Measurements from ENCODE around the gene DMXL2.
A peak's percentile ranks its signal among the peaks of the same experiment; 100 is the strongest.

Gene DMXL2

DNA sequence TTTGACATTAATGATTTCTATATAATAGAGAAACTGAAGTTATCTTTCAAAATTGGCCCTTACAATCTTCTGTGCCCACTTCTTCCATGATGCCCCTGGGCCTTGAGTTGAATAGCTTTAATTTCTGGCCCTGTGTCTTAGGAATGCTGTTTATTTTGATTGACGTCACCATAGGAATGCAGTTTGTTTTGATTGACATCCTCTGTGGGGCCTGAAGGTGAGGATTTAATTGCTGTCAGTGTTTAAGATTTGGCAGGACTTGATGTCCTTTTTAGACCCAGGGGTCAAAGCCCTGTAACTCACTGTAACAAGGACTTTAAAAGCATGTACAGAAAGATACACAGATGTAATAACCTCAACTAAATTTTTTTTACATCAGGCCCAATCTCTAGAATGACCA lies 197.8 kb downstream of the DMXL2 start:
- TF ChIP-seq, protein P1, sequence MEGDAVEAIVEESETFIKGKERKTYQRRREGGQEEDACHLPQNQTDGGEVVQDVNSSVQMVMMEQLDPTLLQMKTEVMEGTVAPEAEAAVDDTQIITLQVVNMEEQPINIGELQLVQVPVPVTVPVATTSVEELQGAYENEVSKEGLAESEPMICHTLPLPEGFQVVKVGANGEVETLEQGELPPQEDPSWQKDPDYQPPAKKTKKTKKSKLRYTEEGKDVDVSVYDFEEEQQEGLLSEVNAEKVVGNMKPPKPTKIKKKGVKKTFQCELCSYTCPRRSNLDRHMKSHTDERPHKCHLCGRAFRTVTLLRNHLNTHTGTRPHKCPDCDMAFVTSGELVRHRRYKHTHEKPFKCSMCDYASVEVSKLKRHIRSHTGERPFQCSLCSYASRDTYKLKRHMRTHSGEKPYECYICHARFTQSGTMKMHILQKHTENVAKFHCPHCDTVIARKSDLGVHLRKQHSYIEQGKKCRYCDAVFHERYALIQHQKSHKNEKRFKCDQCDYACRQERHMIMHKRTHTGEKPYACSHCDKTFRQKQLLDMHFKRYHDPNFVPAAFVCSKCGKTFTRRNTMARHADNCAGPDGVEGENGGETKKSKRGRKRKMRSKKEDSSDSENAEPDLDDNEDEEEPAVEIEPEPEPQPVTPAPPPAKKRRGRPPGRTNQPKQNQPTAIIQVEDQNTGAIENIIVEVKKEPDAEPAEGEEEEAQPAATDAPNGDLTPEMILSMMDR (IDR thresholded peaks at IDR 0.05) = no peak

DNA sequence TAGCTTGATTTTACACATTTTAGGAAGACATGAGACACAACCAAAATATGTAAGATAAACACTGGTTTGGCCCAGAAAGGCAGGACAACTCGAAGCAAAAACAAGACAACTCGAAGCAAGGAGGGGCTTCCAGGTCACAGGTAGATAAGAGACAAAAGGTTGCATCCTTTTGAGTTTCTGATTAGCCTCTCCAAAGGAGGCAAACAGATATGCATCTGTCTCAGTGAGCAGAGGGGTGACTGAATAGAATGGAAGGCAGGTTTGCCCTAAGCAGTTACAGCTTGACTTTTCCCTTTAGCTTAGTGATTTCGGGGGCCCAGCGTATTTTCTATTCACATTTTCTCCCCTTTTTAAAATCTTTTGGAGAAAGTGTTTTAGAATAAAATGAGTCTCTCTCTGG lies 206.4 kb downstream of the DMXL2 start:
- TF ChIP-seq, protein P1 (IDR thresholded peaks at IDR 0.05) = no peak

DNA sequence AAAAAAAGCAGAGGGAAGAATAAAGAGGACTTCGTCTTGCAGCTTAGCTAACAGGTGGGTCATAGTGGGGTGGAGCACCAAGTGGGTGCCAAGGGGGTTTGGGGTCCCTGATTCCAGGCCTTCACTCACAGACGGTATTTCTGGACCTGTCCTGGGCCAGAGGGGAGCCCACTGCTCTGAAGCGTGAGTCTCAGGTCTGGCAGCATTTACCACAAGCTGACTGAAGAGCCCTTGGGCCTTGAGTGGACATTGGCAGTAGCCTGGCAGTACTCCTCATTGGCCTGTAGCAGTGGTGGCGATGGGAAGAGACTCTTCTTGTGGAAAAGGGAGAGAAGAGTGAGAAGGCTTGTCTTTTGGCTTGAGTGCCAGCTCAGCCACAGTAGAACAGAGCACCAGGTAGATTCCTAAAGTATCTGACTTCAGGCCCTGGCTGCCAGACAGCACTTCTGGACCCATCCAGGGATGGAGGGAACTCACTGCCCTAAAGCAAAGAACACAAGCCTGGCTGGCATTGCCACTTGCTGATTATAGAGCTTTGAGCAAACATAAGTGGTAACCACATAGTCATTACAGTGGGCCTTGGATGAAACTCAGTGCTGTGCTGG lies 208.2 kb downstream of the DMXL2 start:
- TF ChIP-seq, protein P1 (IDR thresholded peaks at IDR 0.05) = no peak

DNA sequence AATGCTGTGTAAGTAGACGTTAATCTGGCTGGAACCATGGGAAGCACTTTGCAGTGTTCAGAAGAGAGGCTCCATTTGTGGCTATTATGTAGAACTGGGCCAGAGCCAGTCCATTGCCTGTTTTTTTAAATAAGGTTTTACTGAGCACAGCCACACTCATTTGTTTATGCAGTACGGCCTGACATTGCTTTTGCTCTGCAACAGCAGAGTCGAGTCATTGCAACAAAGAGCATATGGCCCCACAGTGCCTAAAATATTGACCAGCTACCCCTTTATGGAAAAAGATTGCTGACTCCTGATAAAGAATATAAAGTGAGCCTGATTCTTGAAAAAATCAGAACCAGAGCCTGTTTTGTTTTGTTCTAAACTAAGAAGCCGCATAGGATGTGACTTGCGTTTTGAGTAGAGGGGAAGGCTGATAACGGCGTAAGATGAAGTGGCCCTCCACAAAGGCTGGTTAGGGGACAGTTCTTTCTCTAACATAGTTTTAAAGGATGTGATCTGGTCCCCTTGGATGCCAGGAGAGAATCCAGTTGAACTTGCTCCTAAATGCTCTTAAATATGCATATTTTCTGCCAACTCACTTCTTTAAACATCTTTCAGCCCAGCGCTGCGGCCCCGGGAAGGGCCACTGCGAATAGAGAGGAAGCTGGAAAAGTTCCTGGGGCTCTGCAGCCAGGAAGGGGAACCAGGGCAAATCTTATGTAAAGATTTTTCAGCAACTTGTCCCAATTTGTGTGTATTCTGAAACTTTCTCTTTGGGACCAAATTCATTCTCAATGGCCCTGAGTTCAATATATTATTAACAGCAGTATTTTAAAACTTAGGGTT lies 216.7 kb downstream of the DMXL2 start:
- TF ChIP-seq, protein P1 (IDR thresholded peaks at IDR 0.05) = no peak

DNA sequence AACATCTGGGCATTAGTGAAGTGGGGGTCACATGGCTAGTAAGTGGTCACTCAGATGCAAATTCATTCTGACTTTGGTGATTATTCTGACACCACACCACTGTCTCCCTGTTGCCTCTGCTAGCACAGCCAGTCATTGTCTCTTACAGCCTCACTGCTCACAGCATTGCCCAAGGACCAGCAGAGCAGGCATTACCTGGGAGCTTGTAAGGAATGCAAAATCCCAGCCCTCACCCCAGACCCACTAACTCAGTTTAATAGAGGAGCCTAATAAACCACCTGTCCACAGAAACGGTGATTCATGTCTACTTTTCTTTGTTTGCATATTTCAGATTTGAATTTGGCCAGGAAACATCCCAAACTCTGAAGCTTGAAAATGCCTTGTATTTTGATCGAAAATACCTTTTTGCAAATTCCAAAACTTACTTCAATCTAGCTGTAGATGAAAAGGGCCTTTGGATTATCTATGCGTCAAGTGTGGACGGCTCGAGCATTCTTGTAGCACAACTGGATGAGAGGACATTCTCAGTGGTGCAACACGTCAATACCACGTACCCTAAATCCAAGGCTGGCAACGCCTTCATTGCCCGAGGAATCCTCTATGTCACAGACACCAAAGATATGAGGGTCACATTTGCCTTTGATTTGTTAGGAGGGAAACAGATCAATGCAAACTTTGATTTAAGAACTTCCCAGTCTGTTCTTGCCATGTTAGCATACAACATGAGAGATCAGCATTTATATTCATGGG lies 218.4 kb downstream of the DMXL2 start:
- TF ChIP-seq, protein P1 (IDR thresholded peaks at IDR 0.05) = no peak

DNA sequence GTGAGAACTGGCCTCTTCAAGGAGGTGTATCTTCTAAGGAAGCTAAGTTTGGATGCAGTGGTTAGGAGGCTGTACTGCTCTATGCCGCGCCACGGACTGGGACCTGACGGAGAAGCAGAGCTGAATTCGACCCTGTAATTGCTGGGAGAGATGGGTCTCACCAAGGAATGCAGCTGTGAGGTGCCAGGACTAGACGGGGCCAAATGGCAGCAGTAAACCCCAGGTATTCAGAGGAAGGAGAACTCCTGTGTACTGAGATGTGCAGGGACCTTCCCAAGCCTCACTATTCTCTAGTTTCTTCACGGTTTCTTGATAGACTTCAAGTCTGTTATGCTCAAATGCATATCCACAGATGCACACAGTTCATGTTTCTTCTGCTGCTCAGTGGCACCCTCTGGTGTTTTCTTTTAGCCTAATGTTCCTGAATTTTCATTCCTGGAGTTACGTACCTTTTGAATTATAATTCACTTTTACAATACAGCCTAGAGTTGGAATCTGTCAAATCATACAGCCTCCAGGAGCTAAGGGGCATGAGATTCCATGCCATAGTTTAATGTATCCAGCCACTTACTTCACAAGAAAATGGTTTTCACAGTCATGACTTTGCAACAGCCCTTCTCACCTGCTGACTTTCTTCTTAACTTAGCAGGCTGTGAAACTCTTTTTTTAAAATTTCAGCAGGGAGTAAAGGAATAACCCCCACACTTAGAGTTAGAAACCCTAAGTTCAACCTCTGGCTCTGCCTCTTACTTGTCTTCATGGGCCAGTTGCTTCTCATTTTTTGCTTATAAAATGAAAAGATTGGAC lies 219.3 kb downstream of the DMXL2 start:
- TF ChIP-seq, protein P1 (IDR thresholded peaks at IDR 0.05) = peak; percentile 79
